Neuronal stem cell (in vitro differentiated cells): ENCODE measurements around the gene TOMM70. TPM values are rescaled to one million over a fixed set of nuclear protein-coding genes. Genes with fewer than 3 reads are reported as not detected.
"Not testable (repeated sequence)": the region's sequence is repeated elsewhere in the genome, so short reads cannot be mapped to it uniquely, and the experiment has no call there.

ENCODE experiments used
- DNase-seq: peaks from one replicate; pipeline ENCODE4 v3.0.0-alpha.2; 2013; ENCODE audit warnings: low spot score
- H2AFZ ChIP-seq: one replicate; pipeline ENCODE4 v1.6.1; 2013; ENCODE audit warnings: mild to moderate bottlenecking, low read length, inconsistent platforms
- H2AK5ac ChIP-seq: 2 replicates; pipeline ENCODE4 v1.6.1; 2013; ENCODE audit warnings: low read depth, mild to moderate bottlenecking, inconsistent platforms, low read length, moderate library complexity, mixed read lengths
- H2BK120ac ChIP-seq: 2 replicates; pipeline ENCODE4 v1.6.1; 2013; ENCODE audit warnings: low read depth, mild to moderate bottlenecking, inconsistent platforms, low read length, moderate library complexity, mixed read lengths
- H2BK12ac ChIP-seq: one replicate; pipeline ENCODE4 v1.6.1; 2013; ENCODE audit warnings: low read length, inconsistent platforms
- H2BK15ac ChIP-seq: 2 replicates; pipeline ENCODE4 v1.6.1; 2013; ENCODE audit warnings: mild to moderate bottlenecking, low read length, inconsistent platforms, mixed read lengths
- H2BK5ac ChIP-seq: one replicate; pipeline ENCODE4 v1.6.1; 2013; ENCODE audit warnings: inconsistent platforms, mild to moderate bottlenecking, low read length, moderate library complexity
- H3K14ac ChIP-seq: one replicate; pipeline ENCODE4 v1.6.1; 2013; ENCODE audit warnings: low read length, inconsistent platforms
- H3K18ac ChIP-seq: 2 replicates; pipeline ENCODE4 v1.6.1; 2013; ENCODE audit warnings: low read length, inconsistent platforms
- H3K23ac ChIP-seq: 2 replicates; pipeline ENCODE4 v1.6.1; 2013; ENCODE audit warnings: low read depth, mild to moderate bottlenecking, mixed read lengths, low read length, inconsistent platforms; ENCODE audit not compliant: poor library complexity
- H3K27ac ChIP-seq: replicated peaks from 3 replicates; pipeline ENCODE4 v1.5.1; 2013; ENCODE audit warnings: low read length, inconsistent platforms
- H3K27me3 ChIP-seq, 3 experiments: 2 replicates each; pipeline ENCODE4 v1.6.1; 2013; ENCODE audit warnings: low read length in 3 of 3, mild to moderate bottlenecking in 2 of 3, inconsistent platforms in 1 of 3, low read depth in 1 of 3, mixed read lengths in 1 of 3, moderate library complexity in 1 of 3; ENCODE audit not compliant: control insufficient read depth in 3 of 3, insufficient read depth in 3 of 3
- H3K36me3 ChIP-seq, 2 donors: replicated peaks in 1 of 2; 2 replicates each; pipeline ENCODE4 v1.6.1; 2013; ENCODE audit warnings: low read length in 2 of 2; ENCODE audit not compliant: control insufficient read depth in 2 of 2, insufficient read depth in 2 of 2
- H3K4ac ChIP-seq: 2 replicates; pipeline ENCODE4 v1.6.1; 2013; ENCODE audit warnings: inconsistent platforms, mild to moderate bottlenecking, low read length, moderate library complexity
- H3K4me1 ChIP-seq, 2 donors: 1 replicate in 1 of 2; 2 replicates in 1 of 2; pipeline ENCODE4 v1.6.1; 2013; ENCODE audit warnings: low read length in 2 of 2, low read depth in 1 of 2; ENCODE audit not compliant: control insufficient read depth in 2 of 2, insufficient read depth in 1 of 2
- H3K4me2 ChIP-seq: one replicate; pipeline ENCODE4 v1.6.1; 2013; ENCODE audit warnings: mild to moderate bottlenecking, low read length, inconsistent platforms; ENCODE audit not compliant: insufficient read depth, poor library complexity, severe bottlenecking
- H3K4me3 ChIP-seq, 2 donors: 2 replicates each; pipeline ENCODE4 v1.5.1; 2013; ENCODE audit warnings: low read length in 2 of 2, mild to moderate bottlenecking in 2 of 2, inconsistent platforms in 1 of 2, moderate library complexity in 1 of 2
- H3K79me1 ChIP-seq: one replicate; pipeline ENCODE4 v1.6.1; 2013; ENCODE audit warnings: low read depth, mild to moderate bottlenecking, inconsistent platforms, low read length, moderate library complexity
- H3K9ac ChIP-seq: one replicate; pipeline ENCODE4 v1.6.1; 2013; ENCODE audit warnings: mild to moderate bottlenecking, low read depth, low read length, inconsistent platforms; ENCODE audit not compliant: poor library complexity
- H3K9me3 ChIP-seq, 2 donors: replicated peaks in 1 of 2; 2 replicates each; pipeline versions ENCODE3 to v1.6.1; 2013; ENCODE audit warnings: low read length in 2 of 2, mild to moderate bottlenecking in 2 of 2, inconsistent platforms in 1 of 2, low read depth in 1 of 2, mixed read lengths in 1 of 2, moderate library complexity in 1 of 2; ENCODE audit not compliant: control insufficient read depth in 2 of 2, insufficient read depth in 1 of 2
- H4K8ac ChIP-seq: one replicate; pipeline ENCODE4 v1.6.1; 2013; ENCODE audit warnings: low read depth, mild to moderate bottlenecking, inconsistent platforms, low read length, moderate library complexity
- H4K91ac ChIP-seq: one replicate; pipeline ENCODE4 v1.6.1; 2013; ENCODE audit warnings: low read length, low read depth, mild to moderate bottlenecking, inconsistent platforms; ENCODE audit not compliant: poor library complexity
- WGBS, 2 donors: extraction: QIAGEN DNeasy Blood & Tissue Kit; methylation state at CpG; one replicate each; pipeline ENCODE4 v1.1.7; 2013; ENCODE audit warnings: missing lambda C conversion rate in 2 of 2, mixed read lengths in 1 of 2; ENCODE audit not compliant: insufficient read length in 2 of 2, insufficient replicate concordance in 1 of 2; ENCODE audit errors: extremely low coverage in 2 of 2; 5-methylcytosine and 5-hydroxymethylcytosine counted together
- polyA plus RNA-seq, 2 experiments: library from polyadenylated mRNA; stranded (reverse); fragments of 200-250 nt; gene quantifications; one replicate each; pipeline ENCODE4 v1.2.3, GENCODE V29; 2013

Gene TOMM70
- 21.3 TPM for polyA plus RNA-seq (2013, experiment 1 of 2)
- 20.9 TPM for polyA plus RNA-seq (2013, experiment 2 of 2)

GRCh38 chr3:100400780-100401673 lies at the start of gene TOMM70, which contains the start of gene LNP1:
Gene TOMM70 (minus strand): TSS chr3:100401089. CDS start chr3:100400949, 140 bp downstream.
Gene LNP1 (plus strand): TSS chr3:100401539. CDS start chr3:100429730, 28,191 bp downstream.
- no peaks in the 10 kb centered on the region for H3K27me3 ChIP-seq
- peak within 1 kb of the TSS; percentile 62 for H2BK5ac ChIP-seq
- peaks cover 0 to 4% of the 10 kb centered on the region in 2 donors for H3K9me3 ChIP-seq
- no peak within 1 kb of the TSS for H2BK12ac ChIP-seq
- H3K23ac ChIP-seq: peak within 1 kb of the TSS; percentile 51
- peak within 1 kb of the TSS; percentile 96 for H2AFZ ChIP-seq
- H3K18ac ChIP-seq: peak within 1 kb of the TSS; percentile 94
- H2BK120ac ChIP-seq: peak within 1 kb of the TSS; percentile 30
- H3K4me1 ChIP-seq: peaks cover 5 to 10% of the 10 kb centered on the region in 2 donors
- WGBS, 2 donors: no CpG with 5 or more reads among the region's 64 CpGs
- peak within 1 kb of the TSS; percentile 93 for H3K27ac ChIP-seq
- no peak within 1 kb of the TSS for H4K91ac ChIP-seq
- H2AK5ac ChIP-seq: peak within 1 kb of the TSS; percentile 93
- H3K79me1 ChIP-seq: peaks cover 4% of the 10 kb centered on the region
- DNase-seq: peak; percentile 94
- no peak within 1 kb of the TSS for H2BK15ac ChIP-seq
- peaks cover 0 to 9% of the 10 kb centered on the region in 2 donors for H3K36me3 ChIP-seq
- H3K4me2 ChIP-seq: peak within 1 kb of the TSS; percentile 89
- peak within 1 kb of the TSS; percentile 68 for H4K8ac ChIP-seq
- H3K4ac ChIP-seq: no peak within 1 kb of the TSS
- H3K9ac ChIP-seq: peak within 1 kb of the TSS; percentile 85
- peak within 1 kb of the TSS; percentile 83 to 99 for H3K4me3 ChIP-seq
- peak within 1 kb of the TSS; percentile 97 for H3K14ac ChIP-seq

- Histone ChIP-seq H3K23ac (no peak overlapping the region), H2AK5ac (no peak overlapping the region), H3K4ac (no peak overlapping the region), H2BK15ac (no peak overlapping the region), H4K91ac (no peak overlapping the region), H3K4me2 (no peak overlapping the region), H3K27ac (no peak overlapping the region), H2AFZ (no peak overlapping the region), H2BK120ac (no peak overlapping the region), H3K9ac (no peak overlapping the region), H3K79me1 (no peaks in the 10 kb centered on the region), H3K14ac (no peak overlapping the region), H3K27me3 (no peaks in the 10 kb centered on the region), H3K4me3 (no peak overlapping the region), H3K36me3 (peaks cover 4 to 17% of the 10 kb centered on the region in 2 donors), H2BK12ac (no peak overlapping the region), H3K9me3 (peaks cover 0 to 11% of the 10 kb centered on the region in 2 donors), H3K18ac (no peak overlapping the region), H3K4me1 (no peaks in the 10 kb centered on the region), H4K8ac (no peak overlapping the region), H2BK5ac (no peak overlapping the region)
- WGBS, 2 donors: no CpG with 5 or more reads among the region's 2 CpGs
- no peak for DNase-seq
These were observed 48.3 kb upstream of the TOMM70 start for GRCh38 chr3:100449214-100449613.

- Histone ChIP-seq H2BK5ac (no peak overlapping the region), H3K18ac (no peak overlapping the region), H3K4me1 (no peaks in the 10 kb centered on the region), H3K36me3 (peaks cover 4 to 11% of the 10 kb centered on the region in 2 donors), H3K4me2 (no peak overlapping the region), H2AFZ (no peak overlapping the region), H3K14ac (no peak overlapping the region), H2BK120ac (no peak overlapping the region), H3K27ac (no peak overlapping the region), H2BK15ac (no peak overlapping the region), H3K4me3 (no peak overlapping the region), H3K79me1 (no peaks in the 10 kb centered on the region), H3K9me3 (peaks cover 0 to 21% of the 10 kb centered on the region in 2 donors), H2AK5ac (no peak overlapping the region), H3K23ac (no peak overlapping the region), H4K8ac (no peak overlapping the region), H2BK12ac (no peak overlapping the region), H3K9ac (no peak overlapping the region), H4K91ac (no peak overlapping the region), H3K4ac (no peak overlapping the region), H3K27me3 (no peaks in the 10 kb centered on the region)
- no CpG with 5 or more reads among the region's 1 CpG for WGBS, 2 donors
- DNase-seq: no peak
These were observed 47.2 kb upstream of the TOMM70 start for GRCh38 chr3:100448079-100448478.

- not testable (repeated sequence) for H3K4me3 ChIP-seq, H3K14ac ChIP-seq, H3K27ac ChIP-seq, H3K9ac ChIP-seq, H2AK5ac ChIP-seq, H2BK15ac ChIP-seq, H3K79me1 ChIP-seq, H4K8ac ChIP-seq, H3K4ac ChIP-seq, H3K4me2 ChIP-seq, H2BK12ac ChIP-seq, H3K27me3 ChIP-seq, H3K4me1 ChIP-seq, H2AFZ ChIP-seq, H2BK5ac ChIP-seq, H3K36me3 ChIP-seq, H3K18ac ChIP-seq, H2BK120ac ChIP-seq, H3K23ac ChIP-seq, H4K91ac ChIP-seq, DNase-seq
- peaks cover 0 to 24% of the 10 kb centered on the region in 2 donors for H3K9me3 ChIP-seq
- no CpG with 5 or more reads among the region's 3 CpGs for WGBS, 2 donors
These were observed 46.2 kb upstream of the TOMM70 start for GRCh38 chr3:100447067-100447466.
